ENCODE data around the gene EPS8L2.

DNA sequence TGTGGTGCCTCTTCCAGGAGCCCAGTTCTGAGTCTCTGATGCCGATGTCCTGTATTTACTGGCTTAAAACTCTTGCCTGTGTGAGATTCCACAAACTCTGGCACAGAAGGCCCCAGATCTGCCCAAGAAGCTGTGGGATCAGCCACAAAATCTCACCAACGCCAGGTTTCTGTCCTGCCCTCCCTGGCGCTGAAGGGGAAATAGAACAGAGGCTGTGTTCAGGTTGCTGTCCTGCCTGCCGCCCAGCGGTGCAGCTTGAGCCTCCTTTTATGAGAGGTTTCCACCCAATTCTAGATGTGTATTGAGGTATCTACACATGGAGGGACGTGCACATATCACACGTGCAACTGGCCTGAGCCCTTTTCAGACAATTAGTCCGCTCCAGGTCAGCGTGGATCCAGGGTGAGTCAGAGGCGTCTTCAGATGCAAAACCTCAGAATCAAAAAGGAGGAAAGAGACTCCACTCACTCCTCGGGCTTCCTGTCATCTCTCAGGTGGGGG, 8.2 kb upstream of the EPS8L2 start:
- TF ChIP-seq CTCF (IDR thresholded peaks at IDR 0.05; ENCODE audit: poor library complexity) (no peak), EZH2 (IDR thresholded peaks at IDR 0.05; ENCODE audit: borderline replicate concordance) (no peak)

Data from hepatocyte (in vitro differentiated cells).